ENCODE results near the gene OR2A1.
"Not testable (repeated sequence)": the region's sequence is repeated elsewhere in the genome, so short reads cannot be mapped to it uniquely, and the experiment has no call there.

OR2A1 gene

GRCh38 chr7:144311872-144312469 lies at the start of gene OR2A1:
OR2A1 (plus strand) TSS chr7:144312419; CDS start chr7:144318125, 5,706 bp downstream.
- not testable (repeated sequence) for DNase-seq; H3K36me3 Mint-ChIP-seq; H3K4me3 Mint-ChIP-seq; H3K4me1 Mint-ChIP-seq; H3K9me3 Mint-ChIP-seq; H3K27ac Mint-ChIP-seq; H3K27me3 Mint-ChIP-seq; ATAC-seq (replicated peaks)

- not testable (repeated sequence) for H3K27ac Mint-ChIP-seq; H3K4me3 Mint-ChIP-seq; H3K27me3 Mint-ChIP-seq; DNase-seq; ATAC-seq (replicated peaks); H3K36me3 Mint-ChIP-seq; H3K4me1 Mint-ChIP-seq; H3K9me3 Mint-ChIP-seq
Observed at GRCh38 chr7:144264692-144265091, 47.5 kb upstream of the OR2A1 start, which contains the start of gene OR2A7. OR2A7 (minus strand) TSS chr7:144264792; CDS start chr7:144259628, 5,164 bp downstream.

- ATAC-seq (replicated peaks); H3K4me1 Mint-ChIP-seq; H3K4me3 Mint-ChIP-seq; H3K9me3 Mint-ChIP-seq; H3K36me3 Mint-ChIP-seq; DNase-seq; H3K27ac Mint-ChIP-seq; H3K27me3 Mint-ChIP-seq: not testable (repeated sequence)
Observed at GRCh38 chr7:144269188-144269587, 43.0 kb upstream of the OR2A1 start, which contains the start of gene CTAGE8. CTAGE8 (minus strand) TSS chr7:144269288; CDS start chr7:144269250, 38 bp downstream.

- H3K4me3 Mint-ChIP-seq; H3K27ac Mint-ChIP-seq; H3K4me1 Mint-ChIP-seq; ATAC-seq (replicated peaks); H3K27me3 Mint-ChIP-seq; DNase-seq; H3K36me3 Mint-ChIP-seq; H3K9me3 Mint-ChIP-seq: not testable (repeated sequence)
Observed at GRCh38 chr7:144275281-144275680, 36.9 kb upstream of the OR2A1 start.

- not testable (repeated sequence) for H3K9me3 Mint-ChIP-seq; H3K27ac Mint-ChIP-seq; DNase-seq; H3K27me3 Mint-ChIP-seq; H3K4me3 Mint-ChIP-seq; H3K36me3 Mint-ChIP-seq; ATAC-seq (replicated peaks); H3K4me1 Mint-ChIP-seq
Observed at GRCh38 chr7:144280010-144280409, 32.2 kb upstream of the OR2A1 start.

- not testable (repeated sequence) for H3K27me3 Mint-ChIP-seq; H3K36me3 Mint-ChIP-seq; H3K9me3 Mint-ChIP-seq; DNase-seq; H3K4me3 Mint-ChIP-seq; H3K27ac Mint-ChIP-seq; ATAC-seq (replicated peaks); H3K4me1 Mint-ChIP-seq
Observed at GRCh38 chr7:144281981-144282380, 30.2 kb upstream of the OR2A1 start.

GRCh38 chr7:144282490-144282889 lies 29.7 kb upstream of the OR2A1 start:
- not testable (repeated sequence) for H3K36me3 Mint-ChIP-seq; DNase-seq; H3K9me3 Mint-ChIP-seq; H3K27me3 Mint-ChIP-seq; H3K4me3 Mint-ChIP-seq; H3K4me1 Mint-ChIP-seq; ATAC-seq (replicated peaks); H3K27ac Mint-ChIP-seq

GRCh38 chr7:144283716-144284115 lies 28.5 kb upstream of the OR2A1 start:
- DNase-seq; H3K4me1 Mint-ChIP-seq; H3K27ac Mint-ChIP-seq; H3K27me3 Mint-ChIP-seq; H3K9me3 Mint-ChIP-seq; H3K36me3 Mint-ChIP-seq; H3K4me3 Mint-ChIP-seq; ATAC-seq (replicated peaks): not testable (repeated sequence)

GRCh38 chr7:144287171-144287784 lies 24.9 kb upstream of the OR2A1 start:
- not testable (repeated sequence) for ATAC-seq (replicated peaks); H3K4me3 Mint-ChIP-seq

GRCh38 chr7:144291607-144292006 lies 20.6 kb upstream of the OR2A1 start:
- ATAC-seq (replicated peaks); DNase-seq; H3K4me1 Mint-ChIP-seq; H3K36me3 Mint-ChIP-seq; H3K4me3 Mint-ChIP-seq; H3K27me3 Mint-ChIP-seq; H3K27ac Mint-ChIP-seq; H3K9me3 Mint-ChIP-seq: not testable (repeated sequence)

More at GRCh38 chr7:144287171-144287784, 24.9 kb upstream of the OR2A1 start:
- not testable (repeated sequence) for H3K36me3 Mint-ChIP-seq, H3K4me1 Mint-ChIP-seq, H3K9me3 Mint-ChIP-seq, H3K27ac Mint-ChIP-seq, H3K27me3 Mint-ChIP-seq, DNase-seq

GRCh38 chr7:144292384-144293161 lies 19.6 kb upstream of the OR2A1 start:
- not testable (repeated sequence) for ATAC-seq (replicated peaks); H3K9me3 Mint-ChIP-seq; H3K36me3 Mint-ChIP-seq; H3K4me3 Mint-ChIP-seq; H3K4me1 Mint-ChIP-seq; DNase-seq; H3K27ac Mint-ChIP-seq; H3K27me3 Mint-ChIP-seq

GRCh38 chr7:144293794-144294499 lies 18.3 kb upstream of the OR2A1 start:
- H3K27ac Mint-ChIP-seq, H3K9me3 Mint-ChIP-seq, H3K36me3 Mint-ChIP-seq, H3K4me3 Mint-ChIP-seq, H3K4me1 Mint-ChIP-seq, H3K27me3 Mint-ChIP-seq, DNase-seq: not testable (repeated sequence)
- peak; percentile 82 to 84 for ATAC-seq (replicated peaks)

GRCh38 chr7:144302578-144303303 lies 9.5 kb upstream of the OR2A1 start:
- H3K27ac Mint-ChIP-seq, H3K4me3 Mint-ChIP-seq, H3K9me3 Mint-ChIP-seq, H3K27me3 Mint-ChIP-seq, DNase-seq, H3K36me3 Mint-ChIP-seq, H3K4me1 Mint-ChIP-seq: not testable (repeated sequence)
- ATAC-seq (replicated peaks): peak; percentile 60 to 66

- not testable (repeated sequence) for DNase-seq; ATAC-seq (replicated peaks); H3K4me3 Mint-ChIP-seq; H3K36me3 Mint-ChIP-seq; H3K9me3 Mint-ChIP-seq; H3K27me3 Mint-ChIP-seq; H3K4me1 Mint-ChIP-seq; H3K27ac Mint-ChIP-seq
Observed at GRCh38 chr7:144303607-144304006, 8.6 kb upstream of the OR2A1 start.

Data from stimulated activated naive B cell treated with anti-CD40 and anti-IgM and Interleukin-4, amounts not matched to agents 10 μg/mL and 1 μg/mL and 100 μg/mL, for 72 hours (primary cell).